DMS114 treated with DMSO at 0.1 percent for 48 hours (cell line): Measurements from ENCODE around the gene PPP2R5C.

ENCODE experiments used
- DNase-seq: peaks from one replicate; lab custom pipeline; 2025; ENCODE audit not compliant: unreplicated experiment; lab: John Stamatoyannopoulos, UW

Gene PPP2R5C

GRCh38 chr14:101839236-101839635 is 77.7 kb downstream of the PPP2R5C start:
- DNase-seq: no peak

DNA sequence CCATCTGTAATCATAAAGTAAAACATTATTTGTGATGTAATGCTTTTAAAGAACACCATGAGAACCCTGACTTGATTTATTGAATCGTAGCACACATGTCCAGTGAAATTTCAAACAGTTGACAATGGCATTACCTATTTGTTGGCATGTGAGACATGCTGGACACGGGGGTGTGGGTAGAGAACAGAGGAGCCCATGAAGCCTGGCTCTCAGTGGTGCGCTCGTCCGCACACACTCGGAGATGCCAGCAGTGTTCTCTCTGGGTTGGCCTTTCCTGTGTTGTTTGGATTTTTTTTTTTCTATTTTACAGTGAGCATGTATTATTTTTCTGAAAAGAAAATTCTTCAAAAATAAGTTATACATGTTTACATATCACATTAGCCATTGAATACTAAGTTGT is 78.2 kb downstream of the PPP2R5C start:
- no peak for DNase-seq

GRCh38 chr14:101840649-101841369 is 79.3 kb downstream of the PPP2R5C start:
- DNase-seq: no peak

DNA sequence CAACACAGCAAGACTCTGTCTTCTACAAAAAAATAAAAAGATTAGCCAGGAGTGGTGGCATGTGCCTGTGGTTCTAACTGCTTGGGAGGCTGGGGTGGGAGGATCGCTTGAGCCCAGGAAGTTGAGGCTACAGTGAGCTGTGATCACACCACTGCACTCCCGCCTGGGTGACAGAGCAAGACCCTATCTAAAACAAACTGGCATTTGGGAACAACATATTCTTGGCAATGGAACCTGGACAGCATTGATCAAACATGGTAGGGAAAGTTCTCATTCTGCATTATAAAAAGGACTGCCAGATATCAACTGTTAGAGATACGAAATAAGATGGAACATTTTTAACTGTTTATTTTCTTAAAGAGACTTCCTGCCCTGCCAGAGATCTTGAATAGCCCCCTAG is 81.5 kb downstream of the PPP2R5C start:
- no peak for DNase-seq

- DNase-seq: no peak
These were observed 82.2 kb downstream of the PPP2R5C start for GRCh38 chr14:101843665-101844064.

- no peak for DNase-seq
These were observed 82.7 kb downstream of the PPP2R5C start for GRCh38 chr14:101844219-101844618.

DNA sequence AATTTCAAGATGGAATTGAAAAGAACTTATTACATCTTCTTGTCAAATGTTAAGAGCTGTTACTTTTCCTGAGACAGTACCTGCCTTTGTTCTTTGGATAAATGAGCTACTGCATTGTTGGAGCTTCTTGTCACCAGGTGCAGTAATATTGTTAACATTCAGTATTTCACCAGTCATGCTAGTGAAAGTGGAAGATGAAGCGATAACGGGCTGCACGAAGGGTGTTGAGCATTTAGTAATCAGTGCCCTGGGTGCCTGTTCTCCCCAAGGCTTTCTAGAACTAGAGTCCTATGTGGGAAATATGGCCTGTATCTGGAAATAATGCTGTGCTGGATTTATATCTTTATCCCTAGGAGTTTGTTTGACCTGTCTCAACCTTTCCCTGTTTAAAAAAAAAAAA is 83.2 kb downstream of the PPP2R5C start:
- no peak for DNase-seq

GRCh38 chr14:101845496-101845895 is 84.0 kb downstream of the PPP2R5C start:
- no peak for DNase-seq

GRCh38 chr14:101845896-101846295 is 84.4 kb downstream of the PPP2R5C start:
- no peak for DNase-seq

DNA sequence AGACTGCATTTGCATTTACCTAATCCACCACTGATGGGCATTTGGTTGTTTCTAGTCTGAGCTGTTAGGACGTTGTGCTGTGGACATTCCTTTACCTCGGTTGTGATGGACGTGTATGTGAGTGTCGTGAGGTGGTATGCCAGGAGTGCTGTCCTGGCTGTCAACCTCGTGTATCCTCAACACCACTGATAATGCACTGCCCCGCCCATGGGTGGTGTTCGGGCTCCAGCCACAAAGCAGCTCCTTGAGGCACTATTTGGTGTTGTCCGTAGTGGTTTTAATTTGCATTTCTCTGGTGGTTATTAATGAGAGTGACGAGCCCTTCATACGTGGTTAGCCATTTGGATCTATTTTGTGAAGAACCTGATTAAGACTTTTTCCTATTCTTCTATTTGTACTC is 87.6 kb downstream of the PPP2R5C start:
- no peak for DNase-seq

DNA sequence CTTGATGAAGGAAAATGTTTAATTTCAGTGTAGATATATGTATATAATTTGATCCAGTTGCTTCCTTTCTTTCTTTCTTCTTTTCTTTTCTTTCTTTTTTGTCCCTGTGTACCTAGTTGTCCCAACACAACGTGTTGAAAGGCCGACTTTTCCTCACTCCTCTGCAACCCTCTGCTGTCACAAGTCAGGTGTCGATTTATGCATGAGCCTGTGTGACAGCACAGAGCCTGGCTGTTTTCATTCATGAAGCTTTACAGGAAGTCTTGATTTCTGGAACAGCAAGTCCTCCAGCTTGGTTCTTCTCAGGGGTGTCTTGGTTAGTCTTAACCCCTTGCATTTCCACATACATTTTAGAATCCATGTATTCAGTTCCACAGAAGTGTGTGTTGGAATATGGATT is 88.1 kb downstream of the PPP2R5C start:
- DNase-seq: no peak

DNA sequence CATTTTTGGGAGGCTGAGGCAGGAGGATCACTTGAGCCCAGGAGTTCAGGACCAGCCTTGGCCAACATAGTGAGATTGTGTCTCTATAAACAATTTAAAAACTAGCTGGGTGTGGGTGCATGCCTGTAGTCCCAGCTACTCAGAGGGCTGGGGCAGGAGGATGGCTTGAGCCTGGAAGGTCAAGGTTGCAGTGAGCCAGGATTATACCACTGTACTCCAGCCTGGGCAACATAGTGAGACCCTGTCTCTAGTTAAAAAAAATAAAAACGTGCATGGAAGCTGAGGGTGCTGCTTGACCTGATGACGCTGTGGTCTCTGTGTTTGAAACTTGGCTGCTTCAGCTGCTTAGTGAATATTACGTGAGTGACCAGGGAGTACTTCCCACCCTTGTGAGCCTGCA is 89.7 kb downstream of the PPP2R5C start:
- DNase-seq: no peak

DNA sequence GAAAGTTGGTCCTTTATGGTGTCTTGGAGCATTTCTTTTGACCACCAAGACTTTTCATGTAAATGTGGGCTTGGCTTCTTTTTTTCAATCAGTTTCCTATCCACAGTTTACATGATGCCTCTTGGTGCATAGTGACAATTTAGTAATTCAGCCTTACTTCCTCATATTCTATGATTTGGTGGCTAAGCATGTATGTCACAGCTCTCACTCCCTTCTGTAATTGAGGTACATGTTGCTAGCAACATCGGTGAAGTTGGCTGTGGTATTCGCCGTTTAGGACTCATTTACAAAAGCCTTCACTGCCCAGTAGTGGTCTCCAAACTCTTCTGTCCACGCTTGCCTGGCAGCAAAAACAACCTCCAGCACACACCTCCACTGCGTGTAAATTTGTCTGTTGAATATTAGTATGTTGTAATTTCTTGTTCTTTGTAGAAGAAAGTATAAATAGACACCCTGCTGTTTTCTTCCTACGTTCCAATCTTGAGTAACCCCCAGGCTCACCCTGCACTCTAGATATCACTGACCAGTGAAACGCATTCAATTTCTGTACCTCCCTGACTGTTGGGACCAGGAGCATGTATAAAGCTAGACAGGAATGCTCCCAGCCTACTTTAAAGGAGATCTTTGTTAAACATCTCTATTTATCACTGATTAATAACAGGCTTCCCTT is 90.4 kb downstream of the PPP2R5C start:
- DNase-seq: no peak

DNA sequence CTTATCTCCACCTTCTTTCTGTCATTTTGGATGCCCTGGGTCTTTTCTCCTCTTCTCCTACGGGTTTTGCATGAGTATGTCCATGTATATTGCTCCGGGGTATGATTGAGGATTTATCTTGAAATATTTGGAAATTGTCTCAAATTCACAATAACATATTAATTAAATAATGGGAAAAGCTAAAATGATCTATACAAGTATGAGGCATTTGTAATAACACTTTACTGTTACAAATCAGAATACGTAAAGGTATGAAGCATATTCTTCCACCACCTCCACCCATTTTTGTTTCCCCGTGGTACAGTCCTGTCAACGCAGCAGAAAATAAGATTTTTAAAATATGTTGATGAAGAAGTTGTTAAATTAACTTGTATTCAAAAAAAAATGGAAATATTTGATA is 91.3 kb downstream of the PPP2R5C start:
- DNase-seq: no peak

GRCh38 chr14:101853455-101854018 is 92.0 kb downstream of the PPP2R5C start:
- DNase-seq: no peak

GRCh38 chr14:101854366-101854765 is 92.9 kb downstream of the PPP2R5C start:
- DNase-seq: no peak

DNA sequence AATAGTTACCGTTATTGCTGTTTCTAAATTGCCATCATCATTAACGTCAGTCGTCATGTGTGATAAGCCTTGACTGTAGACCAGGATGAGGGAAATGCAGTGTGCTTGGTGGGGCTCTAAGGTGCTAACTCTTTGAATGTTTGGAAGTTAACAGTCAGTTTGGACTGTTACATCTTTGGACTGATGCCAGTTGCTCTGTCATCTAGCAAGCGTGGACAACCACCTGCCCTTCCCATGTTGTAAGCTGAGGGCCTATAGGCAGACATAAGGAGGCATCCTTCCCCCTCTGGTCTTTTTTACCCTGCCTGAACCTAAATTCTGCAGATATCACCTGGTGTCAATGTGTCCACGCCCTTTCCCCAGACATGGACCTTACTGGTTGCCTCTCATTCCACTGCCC is 94.4 kb downstream of the PPP2R5C start:
- DNase-seq: no peak

GRCh38 chr14:101856536-101856935 is 95.0 kb downstream of the PPP2R5C start:
- no peak for DNase-seq

DNA sequence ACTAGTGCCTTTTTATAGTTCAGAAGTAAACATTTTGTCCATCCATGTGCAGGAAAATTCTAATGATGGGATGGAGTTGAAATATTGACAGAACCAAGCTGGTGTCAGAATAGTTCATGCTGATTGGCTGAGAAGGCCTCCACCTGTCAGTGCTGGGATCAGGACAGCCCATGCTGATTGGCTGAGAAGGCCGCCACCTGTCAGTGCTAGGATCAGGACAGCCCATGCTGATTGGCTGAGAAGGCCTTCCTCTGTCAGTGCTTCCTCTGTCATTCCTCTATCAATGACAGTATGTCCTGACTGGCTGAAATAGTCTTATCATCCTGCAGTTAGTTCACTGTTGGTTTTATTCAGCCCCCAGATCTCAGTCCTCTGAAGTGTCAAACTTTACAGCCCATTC is 95.7 kb downstream of the PPP2R5C start:
- DNase-seq: no peak

GRCh38 chr14:101858791-101859537 is 97.5 kb downstream of the PPP2R5C start:
- no peak for DNase-seq

- DNase-seq: no peak
These were observed 98.0 kb downstream of the PPP2R5C start for GRCh38 chr14:101859538-101859902.

- no peak for DNase-seq
These were observed 98.4 kb downstream of the PPP2R5C start for GRCh38 chr14:101859958-101860357.
